ENCODE results near the gene NBPF4. TPM values are rescaled to one million over a fixed set of nuclear protein-coding genes. Genes with fewer than 3 reads are reported as not detected.
"Not testable (repeated sequence)": the region's sequence is repeated elsewhere in the genome, so short reads cannot be mapped to it uniquely, and the experiment has no call there.

Gene NBPF4
- total RNA-seq (2021) (not detected in 3 replicates), Bru-seq, nascent RNA (not detected)
- long read RNA-seq, experiment 1: 0 reads
- long read RNA-seq, experiment 2: 0 reads
- long read RNA-seq, experiment 3: 0 reads

GRCh38 chr1:108243976-108244375, at the start of gene NBPF4:
Gene NBPF4 (minus strand): TSS chr1:108244076. CDS start chr1:108243761, 315 bp downstream.
- H3K4me3 Mint-ChIP-seq; POLR2A ChIA-PET; H3K9me3 Mint-ChIP-seq; H3K4me1 Mint-ChIP-seq; CTCF ChIA-PET; DNase-seq (ENCODE audit: low spot score); H3K27ac Mint-ChIP-seq; ATAC-seq; H3K27me3 Mint-ChIP-seq (ENCODE audit: low read depth); H3K36me3 Mint-ChIP-seq: not testable (repeated sequence)

- H3K4me3 Mint-ChIP-seq; H3K4me1 Mint-ChIP-seq; H3K27ac Mint-ChIP-seq; H3K27me3 Mint-ChIP-seq (ENCODE audit: low read depth); H3K36me3 Mint-ChIP-seq; H3K9me3 Mint-ChIP-seq; DNase-seq (ENCODE audit: low spot score); POLR2A ChIA-PET; CTCF ChIA-PET; ATAC-seq: not testable (repeated sequence)
Observed at GRCh38 chr1:108282528-108283257, 38.8 kb upstream of the NBPF4 start.

- H3K4me3 Mint-ChIP-seq; CTCF ChIA-PET; DNase-seq (ENCODE audit: low spot score); H3K27me3 Mint-ChIP-seq (ENCODE audit: low read depth); H3K9me3 Mint-ChIP-seq; H3K27ac Mint-ChIP-seq; POLR2A ChIA-PET; H3K36me3 Mint-ChIP-seq; H3K4me1 Mint-ChIP-seq: not testable (repeated sequence)
- ATAC-seq: peak; percentile 83
Observed at GRCh38 chr1:108272485-108273327, 28.8 kb upstream of the NBPF4 start.

- H3K27me3 Mint-ChIP-seq (ENCODE audit: low read depth); DNase-seq (ENCODE audit: low spot score); H3K9me3 Mint-ChIP-seq; H3K36me3 Mint-ChIP-seq; H3K4me3 Mint-ChIP-seq; CTCF ChIA-PET; POLR2A ChIA-PET; H3K4me1 Mint-ChIP-seq; H3K27ac Mint-ChIP-seq; ATAC-seq: not testable (repeated sequence)
Observed at GRCh38 chr1:108267097-108267496, 23.2 kb upstream of the NBPF4 start.

- POLR2A ChIA-PET: not testable (repeated sequence)
Observed at GRCh38 chr1:108261967-108262366, 18.1 kb upstream of the NBPF4 start.

GRCh38 chr1:108261519-108261918, 17.6 kb upstream of the NBPF4 start:
- H3K36me3 Mint-ChIP-seq; POLR2A ChIA-PET; H3K27me3 Mint-ChIP-seq (ENCODE audit: low read depth); H3K4me1 Mint-ChIP-seq; CTCF ChIA-PET; H3K4me3 Mint-ChIP-seq; DNase-seq (ENCODE audit: low spot score); H3K27ac Mint-ChIP-seq; H3K9me3 Mint-ChIP-seq: not testable (repeated sequence)
- ATAC-seq: peak; percentile 19

More at GRCh38 chr1:108261967-108262366, 18.1 kb upstream of the NBPF4 start:
- H3K27me3 Mint-ChIP-seq (ENCODE audit: low read depth); DNase-seq (ENCODE audit: low spot score); H3K36me3 Mint-ChIP-seq; H3K4me1 Mint-ChIP-seq; H3K27ac Mint-ChIP-seq; H3K4me3 Mint-ChIP-seq; H3K9me3 Mint-ChIP-seq; CTCF ChIA-PET: not testable (repeated sequence)
- ATAC-seq: peak; percentile 58

GRCh38 chr1:108260578-108261259, 16.8 kb upstream of the NBPF4 start:
- H3K36me3 Mint-ChIP-seq; CTCF ChIA-PET; H3K4me1 Mint-ChIP-seq; POLR2A ChIA-PET; H3K9me3 Mint-ChIP-seq; H3K27me3 Mint-ChIP-seq (ENCODE audit: low read depth); H3K27ac Mint-ChIP-seq; DNase-seq (ENCODE audit: low spot score); H3K4me3 Mint-ChIP-seq: not testable (repeated sequence)
- ATAC-seq: peak; percentile 86

- DNase-seq (ENCODE audit: low spot score); H3K36me3 Mint-ChIP-seq; H3K4me1 Mint-ChIP-seq; H3K9me3 Mint-ChIP-seq; CTCF ChIA-PET; H3K4me3 Mint-ChIP-seq; ATAC-seq; H3K27me3 Mint-ChIP-seq (ENCODE audit: low read depth); POLR2A ChIA-PET; H3K27ac Mint-ChIP-seq: not testable (repeated sequence)
Observed at GRCh38 chr1:108255426-108255825, 11.6 kb upstream of the NBPF4 start.

GRCh38 chr1:108239426-108239825, 4.5 kb downstream of the NBPF4 start:
- H3K27me3 Mint-ChIP-seq (ENCODE audit: low read depth); CTCF ChIA-PET; H3K27ac Mint-ChIP-seq; H3K4me3 Mint-ChIP-seq; ATAC-seq; POLR2A ChIA-PET; H3K9me3 Mint-ChIP-seq; H3K36me3 Mint-ChIP-seq; H3K4me1 Mint-ChIP-seq; DNase-seq (ENCODE audit: low spot score): not testable (repeated sequence)

GRCh38 chr1:108235308-108235707, 8.6 kb downstream of the NBPF4 start:
- H3K27me3 Mint-ChIP-seq (ENCODE audit: low read depth); CTCF ChIA-PET; H3K4me1 Mint-ChIP-seq; POLR2A ChIA-PET; H3K4me3 Mint-ChIP-seq; H3K36me3 Mint-ChIP-seq; ATAC-seq; H3K27ac Mint-ChIP-seq; H3K9me3 Mint-ChIP-seq; DNase-seq (ENCODE audit: low spot score): not testable (repeated sequence)

GRCh38 chr1:108232183-108232582, 11.7 kb downstream of the NBPF4 start:
- H3K4me3 Mint-ChIP-seq; H3K27me3 Mint-ChIP-seq (ENCODE audit: low read depth); POLR2A ChIA-PET; CTCF ChIA-PET; DNase-seq (ENCODE audit: low spot score); H3K9me3 Mint-ChIP-seq; H3K27ac Mint-ChIP-seq; H3K4me1 Mint-ChIP-seq; ATAC-seq; H3K36me3 Mint-ChIP-seq: not testable (repeated sequence)

- H3K27ac Mint-ChIP-seq; H3K9me3 Mint-ChIP-seq; DNase-seq (ENCODE audit: low spot score); POLR2A ChIA-PET; H3K4me1 Mint-ChIP-seq; ATAC-seq; H3K36me3 Mint-ChIP-seq; H3K27me3 Mint-ChIP-seq (ENCODE audit: low read depth); CTCF ChIA-PET; H3K4me3 Mint-ChIP-seq: not testable (repeated sequence)
Observed at GRCh38 chr1:108229976-108230375, 13.9 kb downstream of the NBPF4 start.
